Fibroblast of lung (primary cell): ENCODE results near the gene MLIP.

ENCODE experiments used
- CTCF ChIP-seq, 2 donors: IDR thresholded peaks in 1 of 2; conservative IDR thresholded peaks in 1 of 2; 1 replicate in 1 of 2; 2 replicates in 1 of 2; pipeline ENCODE4 v1.5.1; 2011 to 2012; ENCODE audit warnings: low read length in 2 of 2, control low read depth in 1 of 2, inconsistent platforms in 1 of 2, low read depth in 1 of 2, mild to moderate bottlenecking in 1 of 2
- EZH2 ChIP-seq: IDR thresholded peaks from 2 replicates; pipeline ENCODE4 v1.5.1; 2012; ENCODE audit warnings: low read length, control low read depth, mild to moderate bottlenecking; ENCODE audit errors: missing control alignments

- TF ChIP-seq CTCF (conservative IDR thresholded peaks at IDR 0.05 in 1 of 2, IDR thresholded peaks at IDR 0.05 in 1 of 2; ENCODE audit: low read depth in 1 of 2, low read length in 2 of 2) (no peak), EZH2 (no peak)
These were observed 1.7 kb upstream of the MLIP start for GRCh38 chr6:54109586-54109985.
